C4-2B (cell line): ENCODE results near the gene PYGO1.

Experiments used
- CTCF ChIP-seq: fragments of 450-650 bp; conservative IDR thresholded peaks from 2 replicates; pipeline ENCODE4 v1.5.1; 2017; ENCODE audit warnings: mild to moderate bottlenecking
- ZFX ChIP-seq: fragments of 450-650 bp; IDR thresholded peaks from 2 replicates; pipeline ENCODE4 v1.6.1; 2017

GRCh38 chr15:55555089-55555488, 33.1 kb downstream of the PYGO1 start:
- no peak for TF ChIP-seq CTCF
- TF ChIP-seq ZFX = no peak
